GM23338 (cell line): ENCODE measurements around the gene JARID2. TPM values are rescaled to one million over a fixed set of nuclear protein-coding genes. Genes with fewer than 3 reads are reported as not detected.

Experiments used
- ATAC-seq: fragments of 200-7000 bp; cut with Tn5 transposase; 3 replicates; pipeline ENCODE4 v1.9.1; 2020
- DNase-seq: peaks from one replicate; pipeline ENCODE4 v3.0.0-alpha.2; 2015; ENCODE audit warnings: low spot score
- H2AFZ ChIP-seq: fragments of 200-600 bp; sonication (generic); 2 replicates; pipeline ENCODE4 v1.8.0; 2016; ENCODE audit warnings: antibody characterized with exemption, mild to moderate bottlenecking, moderate library complexity
- H3F3A ChIP-seq: fragments of 200-600 bp; sonication (generic); replicated peaks from 2 replicates; pipeline ENCODE4 v1.8.0; 2017; ENCODE audit warnings: antibody characterized with exemption, mixed run types, low read depth
- H3K27ac ChIP-seq: fragments of 200-600 bp; sonication (generic); 2 replicates; pipeline ENCODE4 v1.6.1; 2016; ENCODE audit warnings: low read depth
- H3K27me3 ChIP-seq: fragments of 200-600 bp; sonication (generic); 2 replicates; pipeline ENCODE4 v1.8.0; 2016; ENCODE audit warnings: mild to moderate bottlenecking, mixed run types, moderate library complexity; ENCODE audit not compliant: insufficient read depth
- H3K36me3 ChIP-seq: fragments of 200-600 bp; sonication (generic); 2 replicates; pipeline ENCODE4 v1.8.0; 2016; ENCODE audit warnings: mild to moderate bottlenecking; ENCODE audit not compliant: insufficient read depth
- H3K4me1 ChIP-seq: fragments of 200-600 bp; sonication (generic); 2 replicates; pipeline ENCODE4 v1.8.0; 2016; ENCODE audit warnings: mild to moderate bottlenecking, moderate library complexity; ENCODE audit not compliant: insufficient read depth
- H3K4me2 ChIP-seq: fragments of 200-600 bp; sonication (generic); 2 replicates; pipeline ENCODE4 v1.7.1; 2017; ENCODE audit warnings: mixed run types
- H3K4me3 ChIP-seq: fragments of 200-600 bp; sonication (generic); 2 replicates; pipeline ENCODE4 v1.6.1; 2016; ENCODE audit warnings: mixed run types
- H3K79me2 ChIP-seq: fragments of 200-600 bp; sonication (generic); replicated peaks from 2 replicates; pipeline ENCODE4 v1.8.0; 2017; ENCODE audit warnings: mild to moderate bottlenecking; ENCODE audit not compliant: insufficient read depth
- H3K9me2 ChIP-seq: fragments of 200-600 bp; sonication (generic); 2 replicates; pipeline ENCODE4 v1.8.0; 2017; ENCODE audit not compliant: insufficient read depth
- H4K20me1 ChIP-seq: fragments of 200-600 bp; sonication (generic); replicated peaks from 2 replicates; pipeline ENCODE4 v1.8.0; 2017; ENCODE audit warnings: mild to moderate bottlenecking; ENCODE audit not compliant: insufficient read depth
- H3K27ac Mint-ChIP-seq: 2 replicates; pipeline ENCODE4 v1.8.0; 2020; ENCODE audit warnings: inconsistent platforms, mild to moderate bottlenecking, moderate library complexity, mixed read lengths
- H3K27me3 Mint-ChIP-seq: 3 replicates; pipeline ENCODE4 v1.8.0; 2022; ENCODE audit warnings: low read depth, mild to moderate bottlenecking, moderate library complexity, mixed read lengths, inconsistent platforms; ENCODE audit not compliant: insufficient read depth, poor library complexity
- H3K36me3 Mint-ChIP-seq: 3 replicates; pipeline ENCODE4 v1.8.0; 2021; ENCODE audit warnings: low read depth, mild to moderate bottlenecking, inconsistent platforms, moderate library complexity, mixed read lengths
- H3K4me1 Mint-ChIP-seq: 3 replicates; pipeline ENCODE4 v1.8.0; 2020; ENCODE audit warnings: mild to moderate bottlenecking, inconsistent platforms, mixed read lengths
- H3K4me3 Mint-ChIP-seq: 3 replicates; pipeline ENCODE4 v1.8.0; 2021; ENCODE audit warnings: moderate library complexity, mild to moderate bottlenecking, inconsistent platforms, mixed read lengths
- H3K9me3 Mint-ChIP-seq: 3 replicates; pipeline ENCODE4 v1.8.0; 2020; ENCODE audit warnings: moderate library complexity, mild to moderate bottlenecking, inconsistent platforms, mixed read lengths
- CREB1 ChIP-seq: fragments of 250-450 bp; sonication (Bioruptor Pico); IDR thresholded peaks from 2 replicates; pipeline ENCODE4 v1.5.0; 2020; ENCODE audit warnings: low read depth, mild to moderate bottlenecking, moderate library complexity
- CTCF ChIP-seq, 2 experiments: fragments of 200-600 bp in 1 of 2; sonication (generic) in 1 of 2; conservative IDR thresholded peaks; 2 replicates each; pipeline versions ENCODE4 v1.5.1 to v1.6.1; 2016 to 2017; ENCODE audit warnings: antibody characterized with exemption in 2 of 2, low read depth in 2 of 2, mild to moderate bottlenecking in 2 of 2, moderate library complexity in 1 of 2
- ETS1 ChIP-seq: IDR thresholded peaks from 2 replicates; pipeline ENCODE4 v1.6.1; 2016; ENCODE audit warnings: antibody characterized with exemption
- EZH2 ChIP-seq: fragments of 200-600 bp; sonication (generic); IDR thresholded peaks from one replicate; pipeline ENCODE4 v1.8.0; 2017; ENCODE audit warnings: antibody characterized with exemption, mild to moderate bottlenecking, low read depth; ENCODE audit not compliant: unreplicated experiment
- EZH2phosphoT487 ChIP-seq: fragments of 200-600 bp; sonication (generic); IDR thresholded peaks from one replicate; pipeline ENCODE4 v1.8.1; 2018; ENCODE audit warnings: antibody characterized with exemption; ENCODE audit not compliant: unreplicated experiment
- JUNB ChIP-seq: IDR thresholded peaks from one replicate; pipeline ENCODE4 v1.6.1; 2016; ENCODE audit warnings: antibody characterized with exemption; ENCODE audit not compliant: unreplicated experiment
- NANOG ChIP-seq: IDR thresholded peaks from 2 replicates; pipeline ENCODE4 v1.6.1; 2016; ENCODE audit warnings: antibody characterized with exemption, borderline replicate concordance
- POLR2AphosphoS5 ChIP-seq: IDR thresholded peaks from 2 replicates; pipeline ENCODE4 v1.6.1; 2016; ENCODE audit warnings: antibody characterized with exemption, low read depth
- REST ChIP-seq: IDR thresholded peaks from one replicate; pipeline ENCODE4 v1.6.1; 2018; ENCODE audit warnings: antibody characterized with exemption; ENCODE audit not compliant: unreplicated experiment
- STAT1 ChIP-seq: IDR thresholded peaks from one replicate; pipeline ENCODE4 v1.6.1; 2016; ENCODE audit warnings: antibody characterized with exemption; ENCODE audit not compliant: unreplicated experiment
- ZNF114 ChIP-seq: fragments of 250-450 bp; sonication (Bioruptor Pico); IDR thresholded peaks from 2 replicates; pipeline ENCODE4 v1.5.0; 2020; ENCODE audit warnings: mild to moderate bottlenecking, moderate library complexity
- ZNF331 ChIP-seq: fragments of 250-450 bp; sonication (Bioruptor Pico); IDR thresholded peaks from 2 replicates; pipeline ENCODE4 v1.5.0; 2020; ENCODE audit warnings: low read depth, mild to moderate bottlenecking, moderate library complexity
- ZNF462 ChIP-seq: fragments of 250-450 bp; sonication (Bioruptor Pico); IDR thresholded peaks from 2 replicates; pipeline ENCODE4 v1.5.0; 2020; ENCODE audit warnings: mild to moderate bottlenecking, moderate library complexity
- polyA plus RNA-seq: library from polyadenylated mRNA; unstranded; fragments of >200 nt; fragmentation: Nextera tagmentation; extraction: Ambion mirVana; gene quantifications from 2 replicates; pipeline ENCODE4 v1.2.1, GENCODE V29; 2016
- total RNA-seq: library from RNA; depleted of rRNA; stranded (reverse); fragments of >200 nt; shearing (Covaris generic); gene quantifications from 2 replicates; pipeline ENCODE4 v1.2.3, GENCODE V29; 2014

JARID2 gene
- total and polyA plus RNA-seq, 2 experiments from 2014 or later: 92.8 to 196 TPM

DNA sequence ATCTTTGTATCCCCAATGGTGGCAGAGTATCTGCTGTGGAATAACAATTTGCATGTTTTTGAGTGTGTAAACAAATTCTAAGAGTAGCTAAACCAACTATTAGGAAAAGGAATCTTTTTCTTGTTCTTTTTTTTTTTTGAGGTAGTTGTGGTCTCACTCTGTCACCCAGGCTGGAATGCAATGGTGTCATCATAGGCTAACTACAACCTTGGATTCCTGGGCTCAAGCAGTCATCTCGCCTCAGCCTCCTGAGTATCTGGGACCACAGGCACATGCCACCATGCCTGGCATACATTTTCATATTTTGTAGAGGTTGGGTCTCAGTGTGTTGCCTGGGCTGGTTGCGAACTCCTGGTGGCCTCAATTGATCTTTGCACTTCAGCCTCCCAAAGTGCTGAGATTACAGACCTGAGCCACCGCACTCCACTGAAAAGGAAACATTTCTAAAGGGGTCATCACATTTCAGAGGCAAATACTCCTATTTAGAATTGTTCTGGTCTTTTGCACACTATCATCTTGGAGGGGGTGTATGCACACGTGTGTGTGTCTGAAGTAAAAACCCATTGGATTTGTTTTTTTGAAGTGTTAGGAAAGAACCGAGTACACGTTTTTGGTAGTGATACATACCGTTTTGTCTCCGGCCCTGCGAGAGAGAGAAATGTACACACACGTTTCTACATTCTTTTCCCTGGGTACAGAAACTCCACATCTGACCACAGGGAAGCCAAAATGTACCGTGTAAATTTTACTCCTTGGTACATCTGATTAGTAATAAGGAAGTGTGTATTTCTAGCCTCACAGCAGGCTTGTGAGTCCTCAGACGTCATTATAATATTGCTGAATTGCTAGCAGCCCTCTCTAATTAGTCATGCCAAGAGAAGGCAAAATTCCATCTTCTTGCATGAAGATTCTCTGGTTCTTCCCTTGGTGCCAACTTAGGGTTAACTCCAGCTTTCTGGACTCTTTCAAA, 183.6 kb downstream of the JARID2 start:
- Histone ChIP-seq H3K4me1 (peaks cover 100% of the 10 kb centered on the region), H3F3A (0 out of 2 replicates have a peak, but pooled peaks cover 4% of the 10 kb centered on the region), H3K9me2 (no peaks in the 10 kb centered on the region), H3K36me3 (no peaks in the 10 kb centered on the region), H3K79me2 (peaks cover 100% of the 10 kb centered on the region), H3K4me2 (peak overlapping the region; percentile 33), H4K20me1 (peaks cover 99% of the 10 kb centered on the region), H3K4me3 (no peak overlapping the region), H2AFZ (no peak overlapping the region), H3K27ac (no peak overlapping the region), H3K27me3 (no peaks in the 10 kb centered on the region)
- Mint-ChIP-seq H3K9me3 (no peaks in the 10 kb centered on the region), H3K36me3 (peaks cover 12% of the 10 kb centered on the region), H3K27me3 (peaks cover 29% of the 10 kb centered on the region), H3K4me3 (no peak overlapping the region), H3K27ac (no peak overlapping the region), H3K4me1 (peaks cover 98% of the 10 kb centered on the region)
- DNase-seq (no peak), ATAC-seq (no peak)
- no peak for TF ChIP-seq ZNF462 (CRISPR knock-in tag)
- TF ChIP-seq ETS1: no peak
- TF ChIP-seq EZH2phosphoT487: no peak
- TF ChIP-seq POLR2AphosphoS5: no peak
- TF ChIP-seq CREB1: no peak
- TF ChIP-seq EZH2: no peak
- no peak for TF ChIP-seq STAT1
- TF ChIP-seq NANOG: no peak
- no peak for TF ChIP-seq REST
- TF ChIP-seq ZNF331 (CRISPR knock-in tag): no peak
- TF ChIP-seq CTCF (conservative IDR thresholded peaks at IDR 0.05; ENCODE audit: low read depth in 2 of 2): no peak
- no peak for TF ChIP-seq ZNF114 (CRISPR knock-in tag)
- no peak for TF ChIP-seq JUNB
